HepG2 (cell line): ENCODE results near the gene TDRD9. TPM values are rescaled to one million over a fixed set of nuclear protein-coding genes. Genes with fewer than 3 reads are reported as not detected.

Experiments used
- ARNT2 ChIP-seq: sonication (generic); formaldehyde crosslinking; IDR thresholded peaks from 2 replicates; pipeline ENCODE4 v1.8.0; 2022; ENCODE audit warnings: mild to moderate bottlenecking, low read depth, missing genetic modification reagents, moderate library complexity
- CBX1 ChIP-seq: IDR thresholded peaks from one replicate; pipeline ENCODE4 v1.6.1; 2016; ENCODE audit warnings: antibody characterized with exemption, low read depth
- DNMT3B ChIP-seq: conservative IDR thresholded peaks from 2 replicates; pipeline ENCODE4 v1.6.1; 2016; ENCODE audit warnings: missing biosample characterization, control low read depth
- DPF2 ChIP-seq: sonication (generic); formaldehyde crosslinking; IDR thresholded peaks from 2 replicates; pipeline ENCODE4 v1.4.0; 2020; ENCODE audit warnings: mild to moderate bottlenecking, low read depth, missing genetic modification reagents, borderline replicate concordance
- ERF ChIP-seq: IDR thresholded peaks from 2 replicates; pipeline ENCODE4 v1.6.1; 2018; ENCODE audit warnings: missing biosample characterization, missing genetic modification reagents
- ETV6 ChIP-seq: sonication (generic); formaldehyde crosslinking; conservative IDR thresholded peaks from 2 replicates; pipeline ENCODE4 v1.4.0; 2020; ENCODE audit warnings: missing genetic modification reagents
- IKZF1 ChIP-seq: fragments of 450-650 bp; IDR thresholded peaks from 2 replicates; pipeline ENCODE4 v1.7.1; 2016
- MAX ChIP-seq: IDR thresholded peaks from 2 replicates; pipeline ENCODE4 v1.6.1; 2012; ENCODE audit warnings: inconsistent platforms
- NFE2L1 ChIP-seq: sonication (generic); formaldehyde crosslinking; IDR thresholded peaks from 2 replicates; pipeline ENCODE4 v1.4.0; 2020; ENCODE audit warnings: missing genetic modification reagents, mild to moderate bottlenecking, borderline replicate concordance
- NFRKB ChIP-seq: fragments of 450-650 bp; IDR thresholded peaks from 2 replicates; pipeline ENCODE4 v1.6.1; 2017
- RCOR2 ChIP-seq: IDR thresholded peaks from 2 replicates; pipeline ENCODE4 v1.6.1; 2016; ENCODE audit warnings: missing biosample characterization, missing genetic modification reagents
- TAF1 ChIP-seq: sonication (generic); formaldehyde crosslinking; IDR thresholded peaks from 2 replicates; pipeline ENCODE4 v1.4.0; 2020; ENCODE audit warnings: missing genetic modification reagents
- TCF12 ChIP-seq, 2 experiments: fragments of 450-650 bp in 1 of 2; sonication (generic) in 1 of 2; formaldehyde crosslinking in 1 of 2; IDR thresholded peaks; 2 replicates each; pipeline versions ENCODE4 v1.6.1 to v1.8.0; 2017 to 2022; ENCODE audit warnings: antibody characterized with exemption in 1 of 2, mild to moderate bottlenecking in 1 of 2, missing genetic modification reagents in 1 of 2, moderate library complexity in 1 of 2
- THAP9 ChIP-seq: sonication (generic); formaldehyde crosslinking; IDR thresholded peaks from 2 replicates; pipeline ENCODE4; 2020; ENCODE audit warnings: missing genetic modification reagents, mild to moderate bottlenecking, borderline replicate concordance
- ZBTB14 ChIP-seq: sonication (generic); formaldehyde crosslinking; IDR thresholded peaks from 2 replicates; pipeline ENCODE4 v1.4.0; 2020; ENCODE audit warnings: missing genetic modification reagents
- ZNF124 ChIP-seq: sonication (generic); formaldehyde crosslinking; IDR thresholded peaks from 2 replicates; pipeline ENCODE4 v1.4.0; 2020; ENCODE audit warnings: missing genetic modification reagents
- ZNF260 ChIP-seq: sonication (generic); formaldehyde crosslinking; IDR thresholded peaks from 2 replicates; pipeline ENCODE4 v1.4.0; 2020; ENCODE audit warnings: missing genetic modification reagents, low read depth, mild to moderate bottlenecking, borderline replicate concordance
- ZNF501 ChIP-seq: sonication (generic); formaldehyde crosslinking; IDR thresholded peaks from 2 replicates; pipeline ENCODE4 v1.5.1; 2020; ENCODE audit warnings: mild to moderate bottlenecking, moderate library complexity, missing genetic modification reagents
- ZNF7 ChIP-seq: IDR thresholded peaks from 2 replicates; pipeline ENCODE4 v1.6.1; 2016; ENCODE audit warnings: missing biosample characterization, missing genetic modification reagents
- ZNF766 ChIP-seq: sonication (generic); formaldehyde crosslinking; IDR thresholded peaks from 2 replicates; pipeline ENCODE4 v1.5.0; 2020; ENCODE audit warnings: missing genetic modification reagents, borderline replicate concordance
- polyA plus RNA-seq, 8 experiments: library from polyadenylated mRNA; depleted of rRNA in 3 of 8; stranded (reverse) in 7 of 8; unstranded in 1 of 8; fragments of >200 nt; fragmentation: Illumina TruSeq in 4 of 8; extraction: Trizol in 4 of 8; gene quantifications; 2 replicates each; pipeline versions ENCODE4 v1.2.1 to v1.2.3, GENCODE V29; 2011 to 2016; ENCODE audit warnings: low read depth in 4 of 8, missing spikeins in 1 of 8, mixed read lengths in 1 of 8; ENCODE audit not compliant: insufficient read depth in 1 of 8
- total RNA-seq, 5 experiments: library from RNA; depleted of rRNA; stranded (reverse); fragments of >200 nt; fragmentation: Illumina TruSeq; extraction: Trizol; gene quantifications; 2 replicates each; pipeline ENCODE4 v1.2.3, GENCODE V29; 2016; ENCODE audit warnings: low read depth in 1 of 5
- TF ChIP-seq, protein P1 (sequence below): sonication (generic); formaldehyde crosslinking; IDR thresholded peaks from 2 replicates; pipeline ENCODE4 v1.5.0; 2020; ENCODE audit warnings: mild to moderate bottlenecking, low read depth, missing genetic modification reagents, borderline replicate concordance
- TF ChIP-seq, protein P2 (sequence below), 2 experiments: IDR thresholded peaks; 2 replicates each; pipeline ENCODE4 v1.6.1; 2011 to 2012; ENCODE audit warnings: low read length in 2 of 2, borderline replicate concordance in 1 of 2, low read depth in 1 of 2, mild to moderate bottlenecking in 1 of 2, moderate library complexity in 1 of 2

TDRD9 gene
- total and polyA plus RNA-seq, 2 of the 13 experiments (the other 11 are each of a cell fraction or from before 2014, with no cell fraction given): not detected

DNA sequence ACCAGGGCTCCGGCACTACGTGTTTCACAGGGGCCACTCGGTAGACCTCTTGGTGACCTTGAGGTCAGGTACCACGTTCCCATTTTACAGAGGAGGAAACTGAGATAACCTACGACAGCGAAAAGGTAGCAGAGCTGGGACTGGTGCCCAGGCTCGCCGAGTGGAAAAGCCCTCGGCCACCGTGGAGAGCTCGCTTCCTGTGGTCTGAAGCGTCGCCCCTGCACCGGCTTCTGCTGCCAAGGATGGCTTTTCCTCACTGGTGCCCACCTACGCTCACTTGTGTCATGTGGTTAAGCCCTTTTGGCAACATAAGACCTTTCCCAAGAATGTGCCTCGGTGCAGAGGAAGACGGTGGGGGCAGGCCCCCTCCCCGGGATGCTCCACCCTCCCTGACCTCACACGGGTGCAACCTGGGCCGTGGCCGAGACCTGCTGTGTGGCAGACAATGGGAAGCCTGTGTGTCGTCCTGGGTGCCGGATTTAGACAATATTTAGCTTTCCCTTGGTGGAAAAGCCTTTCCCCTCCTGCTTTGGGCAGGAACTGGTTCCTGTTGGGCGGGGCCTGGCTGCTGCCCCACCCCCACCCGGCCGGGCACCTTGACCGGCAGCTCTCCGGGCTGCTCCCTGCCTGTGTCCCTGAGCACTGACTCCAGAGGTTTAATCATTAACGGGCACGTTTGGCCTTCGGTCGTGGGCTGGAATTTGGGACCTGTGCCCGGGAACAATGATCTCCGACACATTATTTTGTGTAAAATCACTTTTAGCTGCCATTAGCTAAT is 48.5 kb upstream of the TDRD9 start (continued):
- TF ChIP-seq DPF2 (CRISPR knock-in tag) (peak; percentile 7; the same call in 1 of the 2 replicates), ZNF766 (CRISPR knock-in tag) (peak; percentile 20; the same call in 1 of the 2 replicates), NFRKB (no peak), ZNF260 (CRISPR knock-in tag) (no peak), ZNF7 (CRISPR knock-in tag) (no peak), RCOR2 (CRISPR knock-in tag) (peak; percentile 86), TAF1 (CRISPR knock-in tag) (peak; percentile 82), IKZF1 (no peak), DNMT3B (no peak), CBX1 (peak; percentile 87), MAX (peak; percentile 79), ZNF124 (CRISPR knock-in tag) (peak; percentile 45; the same call in 1 of the 2 replicates), THAP9 (peak; percentile 85; the same call in 1 of the 2 replicates), ARNT2 (CRISPR knock-in tag) (no peak), TCF12 (IDR thresholded peaks at IDR 0.05) (no peak), TCF12 (CRISPR knock-in tag; IDR thresholded peaks at IDR 0.05) (0 out of 2 replicates have a peak, but pooled peaks have one; percentile 39), ERF (CRISPR knock-in tag) (peak; percentile 87), ZNF501 (CRISPR knock-in tag) (peak; percentile 42; the same call in 1 of the 2 replicates), NFE2L1 (CRISPR knock-in tag) (no peak), ETV6 (CRISPR knock-in tag) (0 out of 2 replicates have a peak, but pooled peaks have one; percentile 86), ZBTB14 (CRISPR knock-in tag) (no peak)
- TF ChIP-seq, protein P1, sequence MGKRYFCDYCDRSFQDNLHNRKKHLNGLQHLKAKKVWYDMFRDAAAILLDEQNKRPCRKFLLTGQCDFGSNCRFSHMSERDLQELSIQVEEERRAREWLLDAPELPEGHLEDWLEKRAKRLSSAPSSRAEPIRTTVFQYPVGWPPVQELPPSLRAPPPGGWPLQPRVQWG: no peak
- TF ChIP-seq, protein P2, sequence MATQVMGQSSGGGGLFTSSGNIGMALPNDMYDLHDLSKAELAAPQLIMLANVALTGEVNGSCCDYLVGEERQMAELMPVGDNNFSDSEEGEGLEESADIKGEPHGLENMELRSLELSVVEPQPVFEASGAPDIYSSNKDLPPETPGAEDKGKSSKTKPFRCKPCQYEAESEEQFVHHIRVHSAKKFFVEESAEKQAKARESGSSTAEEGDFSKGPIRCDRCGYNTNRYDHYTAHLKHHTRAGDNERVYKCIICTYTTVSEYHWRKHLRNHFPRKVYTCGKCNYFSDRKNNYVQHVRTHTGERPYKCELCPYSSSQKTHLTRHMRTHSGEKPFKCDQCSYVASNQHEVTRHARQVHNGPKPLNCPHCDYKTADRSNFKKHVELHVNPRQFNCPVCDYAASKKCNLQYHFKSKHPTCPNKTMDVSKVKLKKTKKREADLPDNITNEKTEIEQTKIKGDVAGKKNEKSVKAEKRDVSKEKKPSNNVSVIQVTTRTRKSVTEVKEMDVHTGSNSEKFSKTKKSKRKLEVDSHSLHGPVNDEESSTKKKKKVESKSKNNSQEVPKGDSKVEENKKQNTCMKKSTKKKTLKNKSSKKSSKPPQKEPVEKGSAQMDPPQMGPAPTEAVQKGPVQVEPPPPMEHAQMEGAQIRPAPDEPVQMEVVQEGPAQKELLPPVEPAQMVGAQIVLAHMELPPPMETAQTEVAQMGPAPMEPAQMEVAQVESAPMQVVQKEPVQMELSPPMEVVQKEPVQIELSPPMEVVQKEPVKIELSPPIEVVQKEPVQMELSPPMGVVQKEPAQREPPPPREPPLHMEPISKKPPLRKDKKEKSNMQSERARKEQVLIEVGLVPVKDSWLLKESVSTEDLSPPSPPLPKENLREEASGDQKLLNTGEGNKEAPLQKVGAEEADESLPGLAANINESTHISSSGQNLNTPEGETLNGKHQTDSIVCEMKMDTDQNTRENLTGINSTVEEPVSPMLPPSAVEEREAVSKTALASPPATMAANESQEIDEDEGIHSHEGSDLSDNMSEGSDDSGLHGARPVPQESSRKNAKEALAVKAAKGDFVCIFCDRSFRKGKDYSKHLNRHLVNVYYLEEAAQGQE (IDR thresholded peaks at IDR 0.05; ENCODE audit: borderline replicate concordance in 1 of 2, low read depth in 1 of 2, low read length in 2 of 2): peak in 1 of 2 experiments; percentile 35; a peak in 1 of 4 replicates
